ENCODE results near the gene MEGF6.

Gene MEGF6

GRCh38 chr1:3444736-3445135 lies 166.6 kb downstream of the MEGF6 start (continued):
- TF ChIP-seq CSDC2 (CRISPR knock-in tag; IDR thresholded peaks at IDR 0.05) = no peak
- TF ChIP-seq CREB5 (CRISPR knock-in tag; IDR thresholded peaks at IDR 0.05; ENCODE audit: low read depth) = no peak
- TF ChIP-seq RARB (CRISPR knock-in tag; IDR thresholded peaks at IDR 0.05) = no peak
- TF ChIP-seq ZC3H10 (CRISPR knock-in tag; IDR thresholded peaks at IDR 0.05) = no peak
- TF ChIP-seq SNAI2 (CRISPR knock-in tag; IDR thresholded peaks at IDR 0.05) = no peak
- TF ChIP-seq PATZ1 (CRISPR knock-in tag; IDR thresholded peaks at IDR 0.05; ENCODE audit: borderline replicate concordance) = no peak
- TF ChIP-seq CSRNP3 (CRISPR knock-in tag; IDR thresholded peaks at IDR 0.05) = no peak

DNA sequence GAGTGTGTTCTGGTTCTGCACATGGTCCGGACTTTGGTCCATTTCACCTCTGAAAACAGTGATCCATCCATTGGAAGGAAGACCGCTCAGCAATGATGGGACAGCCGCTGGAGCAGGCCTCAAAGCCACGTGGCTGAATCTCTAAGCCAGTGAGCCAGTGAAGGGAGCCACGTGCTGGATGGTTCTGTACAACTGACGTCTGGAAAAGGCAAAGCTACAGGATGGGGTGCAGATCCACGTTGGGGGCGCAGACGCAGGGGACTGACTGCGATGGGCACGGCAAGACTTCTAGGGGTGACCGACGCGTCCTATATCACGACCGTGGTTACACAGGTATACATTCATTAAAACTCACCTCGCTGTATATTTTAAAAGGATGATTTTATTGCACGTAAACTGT lies 167.0 kb downstream of the MEGF6 start:
- TF ChIP-seq CSDC2 (CRISPR knock-in tag; IDR thresholded peaks at IDR 0.05) = no peak
- no peak for TF ChIP-seq BACH2 (CRISPR knock-in tag; IDR thresholded peaks at IDR 0.05; ENCODE audit: borderline replicate concordance)
- no peak for TF ChIP-seq SNAI2 (CRISPR knock-in tag; IDR thresholded peaks at IDR 0.05)
- TF ChIP-seq ESRRG (CRISPR knock-in tag; IDR thresholded peaks at IDR 0.05) = no peak
- TF ChIP-seq ZFP3 (CRISPR knock-in tag; IDR thresholded peaks at IDR 0.05) = no peak
- no peak for TF ChIP-seq OSR1 (CRISPR knock-in tag; IDR thresholded peaks at IDR 0.05)
- TF ChIP-seq GLIS3 (CRISPR knock-in tag; IDR thresholded peaks at IDR 0.05) = no peak
- TF ChIP-seq, protein P1, sequence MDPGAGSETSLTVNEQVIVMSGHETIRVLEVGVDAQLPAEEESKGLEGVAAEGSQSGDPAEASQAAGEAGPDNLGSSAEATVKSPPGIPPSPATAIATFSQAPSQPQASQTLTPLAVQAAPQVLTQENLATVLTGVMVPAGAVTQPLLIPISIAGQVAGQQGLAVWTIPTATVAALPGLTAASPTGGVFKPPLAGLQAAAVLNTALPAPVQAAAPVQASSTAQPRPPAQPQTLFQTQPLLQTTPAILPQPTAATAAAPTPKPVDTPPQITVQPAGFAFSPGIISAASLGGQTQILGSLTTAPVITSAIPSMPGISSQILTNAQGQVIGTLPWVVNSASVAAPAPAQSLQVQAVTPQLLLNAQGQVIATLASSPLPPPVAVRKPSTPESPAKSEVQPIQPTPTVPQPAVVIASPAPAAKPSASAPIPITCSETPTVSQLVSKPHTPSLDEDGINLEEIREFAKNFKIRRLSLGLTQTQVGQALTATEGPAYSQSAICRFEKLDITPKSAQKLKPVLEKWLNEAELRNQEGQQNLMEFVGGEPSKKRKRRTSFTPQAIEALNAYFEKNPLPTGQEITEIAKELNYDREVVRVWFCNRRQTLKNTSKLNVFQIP (CRISPR knock-in tag; IDR thresholded peaks at IDR 0.05; ENCODE audit: borderline replicate concordance, low read depth) = no peak
- no peak for TF ChIP-seq CSRNP3 (CRISPR knock-in tag; IDR thresholded peaks at IDR 0.05)
- TF ChIP-seq, protein P2, sequence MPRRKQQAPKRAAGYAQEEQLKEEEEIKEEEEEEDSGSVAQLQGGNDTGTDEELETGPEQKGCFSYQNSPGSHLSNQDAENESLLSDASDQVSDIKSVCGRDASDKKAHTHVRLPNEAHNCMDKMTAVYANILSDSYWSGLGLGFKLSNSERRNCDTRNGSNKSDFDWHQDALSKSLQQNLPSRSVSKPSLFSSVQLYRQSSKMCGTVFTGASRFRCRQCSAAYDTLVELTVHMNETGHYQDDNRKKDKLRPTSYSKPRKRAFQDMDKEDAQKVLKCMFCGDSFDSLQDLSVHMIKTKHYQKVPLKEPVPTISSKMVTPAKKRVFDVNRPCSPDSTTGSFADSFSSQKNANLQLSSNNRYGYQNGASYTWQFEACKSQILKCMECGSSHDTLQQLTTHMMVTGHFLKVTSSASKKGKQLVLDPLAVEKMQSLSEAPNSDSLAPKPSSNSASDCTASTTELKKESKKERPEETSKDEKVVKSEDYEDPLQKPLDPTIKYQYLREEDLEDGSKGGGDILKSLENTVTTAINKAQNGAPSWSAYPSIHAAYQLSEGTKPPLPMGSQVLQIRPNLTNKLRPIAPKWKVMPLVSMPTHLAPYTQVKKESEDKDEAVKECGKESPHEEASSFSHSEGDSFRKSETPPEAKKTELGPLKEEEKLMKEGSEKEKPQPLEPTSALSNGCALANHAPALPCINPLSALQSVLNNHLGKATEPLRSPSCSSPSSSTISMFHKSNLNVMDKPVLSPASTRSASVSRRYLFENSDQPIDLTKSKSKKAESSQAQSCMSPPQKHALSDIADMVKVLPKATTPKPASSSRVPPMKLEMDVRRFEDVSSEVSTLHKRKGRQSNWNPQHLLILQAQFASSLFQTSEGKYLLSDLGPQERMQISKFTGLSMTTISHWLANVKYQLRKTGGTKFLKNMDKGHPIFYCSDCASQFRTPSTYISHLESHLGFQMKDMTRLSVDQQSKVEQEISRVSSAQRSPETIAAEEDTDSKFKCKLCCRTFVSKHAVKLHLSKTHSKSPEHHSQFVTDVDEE (CRISPR knock-in tag; IDR thresholded peaks at IDR 0.05) = no peak
- no peak for TF ChIP-seq ZNF8 (CRISPR knock-in tag; IDR thresholded peaks at IDR 0.05)
- TF ChIP-seq PPARA (CRISPR knock-in tag; IDR thresholded peaks at IDR 0.05; ENCODE audit: borderline replicate concordance) = no peak
- no peak for TF ChIP-seq RARB (CRISPR knock-in tag; IDR thresholded peaks at IDR 0.05)
- TF ChIP-seq ARNTL (CRISPR knock-in tag; IDR thresholded peaks at IDR 0.05; ENCODE audit: borderline replicate concordance, low read depth) = no peak
- no peak for TF ChIP-seq ZNF70 (CRISPR knock-in tag; IDR thresholded peaks at IDR 0.05)
- no peak for TF ChIP-seq ZFP30 (CRISPR knock-in tag; IDR thresholded peaks at IDR 0.05)
- no peak for ATAC-seq

GRCh38 chr1:3443807-3444206 lies 167.5 kb downstream of the MEGF6 start:
- ATAC-seq = no peak
- TF ChIP-seq ESRRG (CRISPR knock-in tag; IDR thresholded peaks at IDR 0.05) (no peak), GLIS3 (CRISPR knock-in tag; IDR thresholded peaks at IDR 0.05) (no peak), ARNTL (CRISPR knock-in tag; IDR thresholded peaks at IDR 0.05; ENCODE audit: borderline replicate concordance, low read depth) (no peak), BACH2 (CRISPR knock-in tag; IDR thresholded peaks at IDR 0.05; ENCODE audit: borderline replicate concordance) (no peak), PPARA (CRISPR knock-in tag; IDR thresholded peaks at IDR 0.05; ENCODE audit: borderline replicate concordance) (no peak), OSR1 (CRISPR knock-in tag; IDR thresholded peaks at IDR 0.05) (no peak), ZFP30 (CRISPR knock-in tag; IDR thresholded peaks at IDR 0.05) (no peak), ZFP3 (CRISPR knock-in tag; IDR thresholded peaks at IDR 0.05) (no peak), ISL1 (CRISPR knock-in tag; IDR thresholded peaks at IDR 0.05) (no peak), SNAI2 (CRISPR knock-in tag; IDR thresholded peaks at IDR 0.05) (no peak)
- TF ChIP-seq, protein P2 (CRISPR knock-in tag; IDR thresholded peaks at IDR 0.05) = no peak
- TF ChIP-seq, protein P1 (CRISPR knock-in tag; IDR thresholded peaks at IDR 0.05; ENCODE audit: borderline replicate concordance, low read depth) = no peak

Measured in SK-N-SH treated with all-trans-retinoic acid at 6 μM for 48 hours (cell line).